WI38 (cell line): ENCODE results near the gene INTS14.

ENCODE experiments used
- H3K4me3 ChIP-seq: 2 replicates; pipeline ENCODE4 v1.5.1; 2011; ENCODE audit warnings: low read depth, mild to moderate bottlenecking, control low read depth, low read length
- TF ChIP-seq, protein P1 (sequence below): IDR thresholded peaks from 2 replicates; pipeline ENCODE4 v1.5.1; 2012; ENCODE audit warnings: low read depth, mild to moderate bottlenecking, control low read depth, low read length

The INTS14 gene

DNA sequence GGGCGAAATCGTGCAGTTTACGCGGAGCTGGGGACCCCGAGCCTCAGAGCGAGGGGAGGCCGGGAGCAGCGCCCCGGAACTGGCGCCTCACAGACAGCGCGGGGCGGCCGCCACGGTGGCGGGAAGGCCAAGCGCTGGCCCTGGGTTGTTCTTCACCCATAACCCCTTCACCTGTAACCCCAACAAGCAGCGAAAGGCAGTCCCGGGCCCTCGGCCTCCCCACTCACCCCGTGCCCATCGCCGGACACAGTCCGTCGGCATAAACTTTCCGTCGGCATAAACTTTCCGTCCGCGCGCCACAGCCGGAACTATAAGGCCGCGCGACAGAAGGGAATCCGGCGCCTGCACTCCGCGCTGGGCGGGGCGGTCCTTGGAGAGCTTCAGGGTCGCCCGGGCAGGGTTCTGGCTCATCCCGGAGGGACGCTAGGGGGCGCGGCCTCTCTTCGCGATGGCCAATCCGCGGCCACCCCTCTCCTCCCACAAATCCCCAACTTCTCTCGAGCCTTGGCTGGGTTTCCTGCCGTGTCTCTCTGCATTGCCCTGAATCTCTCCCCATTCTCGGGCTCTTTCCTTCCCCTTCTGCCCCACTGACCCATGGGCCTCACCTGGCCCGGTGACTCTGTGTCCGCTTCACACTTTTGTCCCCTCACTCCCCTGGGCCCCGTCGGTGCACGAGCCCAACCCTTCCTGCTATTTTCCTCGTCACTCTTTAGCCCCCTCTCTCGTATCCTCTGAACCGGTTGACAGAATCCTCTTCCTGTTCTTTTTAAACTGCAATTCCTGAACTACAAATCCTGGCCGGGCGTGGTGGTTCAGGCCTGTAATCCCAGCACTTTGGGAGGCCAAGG is at the start of gene INTS14:
INTS14 (minus strand) TSS at position 261 of the 848 bp plus-strand sequence. CDS start 3,751 bp downstream, outside the sequence.
- H3K4me3 ChIP-seq, result peak within 1 kb of the TSS; percentile 88
- TF ChIP-seq, protein P1, sequence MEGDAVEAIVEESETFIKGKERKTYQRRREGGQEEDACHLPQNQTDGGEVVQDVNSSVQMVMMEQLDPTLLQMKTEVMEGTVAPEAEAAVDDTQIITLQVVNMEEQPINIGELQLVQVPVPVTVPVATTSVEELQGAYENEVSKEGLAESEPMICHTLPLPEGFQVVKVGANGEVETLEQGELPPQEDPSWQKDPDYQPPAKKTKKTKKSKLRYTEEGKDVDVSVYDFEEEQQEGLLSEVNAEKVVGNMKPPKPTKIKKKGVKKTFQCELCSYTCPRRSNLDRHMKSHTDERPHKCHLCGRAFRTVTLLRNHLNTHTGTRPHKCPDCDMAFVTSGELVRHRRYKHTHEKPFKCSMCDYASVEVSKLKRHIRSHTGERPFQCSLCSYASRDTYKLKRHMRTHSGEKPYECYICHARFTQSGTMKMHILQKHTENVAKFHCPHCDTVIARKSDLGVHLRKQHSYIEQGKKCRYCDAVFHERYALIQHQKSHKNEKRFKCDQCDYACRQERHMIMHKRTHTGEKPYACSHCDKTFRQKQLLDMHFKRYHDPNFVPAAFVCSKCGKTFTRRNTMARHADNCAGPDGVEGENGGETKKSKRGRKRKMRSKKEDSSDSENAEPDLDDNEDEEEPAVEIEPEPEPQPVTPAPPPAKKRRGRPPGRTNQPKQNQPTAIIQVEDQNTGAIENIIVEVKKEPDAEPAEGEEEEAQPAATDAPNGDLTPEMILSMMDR, result 0 out of 2 replicates have a peak, but pooled peaks have one; percentile 11

DNA sequence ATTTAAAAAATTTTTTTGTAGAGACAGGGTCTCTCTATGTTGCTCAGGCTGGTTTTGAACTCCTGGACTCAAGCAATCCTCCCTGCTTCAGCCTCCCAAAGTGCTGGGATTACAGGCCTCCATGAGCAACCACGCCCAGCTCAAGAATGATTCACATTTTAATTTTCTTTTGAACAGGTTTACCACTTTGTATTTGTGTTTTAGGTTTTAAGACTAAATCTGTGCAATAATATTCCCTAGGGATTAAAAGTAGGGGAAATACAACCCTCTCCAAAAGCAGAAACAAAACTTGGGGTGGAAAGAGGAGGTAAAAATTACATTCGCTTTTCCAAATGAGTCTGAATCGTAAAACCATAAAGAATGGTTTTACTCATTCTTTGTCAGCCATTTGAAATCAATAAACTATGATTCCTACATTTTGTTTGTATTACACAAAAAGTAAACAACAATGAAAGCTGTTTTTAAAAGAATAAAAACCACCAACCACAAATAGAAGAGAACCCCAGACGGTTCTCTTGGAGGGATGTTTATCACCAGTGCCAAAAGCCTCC is 48.6 kb upstream of the INTS14 start:
- TF ChIP-seq, protein P1, result no peak
- H3K4me3 ChIP-seq, result no peak overlapping the region

DNA sequence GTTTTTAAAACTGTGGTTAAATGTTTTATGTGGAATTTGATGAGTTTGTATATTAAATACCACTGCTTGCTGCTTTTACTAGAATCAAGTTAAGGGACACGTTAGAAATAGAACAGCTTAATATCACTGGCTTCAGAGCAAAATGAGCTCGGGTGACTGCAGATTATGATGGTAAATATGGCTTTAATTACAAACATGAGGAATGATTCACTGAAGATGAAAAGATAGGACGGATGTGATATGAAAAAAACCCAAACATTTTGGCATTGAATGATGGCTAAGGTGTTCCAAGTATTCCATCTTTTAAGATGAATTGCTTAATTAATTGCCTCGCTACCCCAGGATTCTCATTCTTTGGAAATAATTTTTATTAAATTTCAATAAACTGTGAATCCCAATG is 44.5 kb upstream of the INTS14 start:
- H3K4me3 ChIP-seq, result no peak overlapping the region
- TF ChIP-seq, protein P1, result no peak

DNA sequence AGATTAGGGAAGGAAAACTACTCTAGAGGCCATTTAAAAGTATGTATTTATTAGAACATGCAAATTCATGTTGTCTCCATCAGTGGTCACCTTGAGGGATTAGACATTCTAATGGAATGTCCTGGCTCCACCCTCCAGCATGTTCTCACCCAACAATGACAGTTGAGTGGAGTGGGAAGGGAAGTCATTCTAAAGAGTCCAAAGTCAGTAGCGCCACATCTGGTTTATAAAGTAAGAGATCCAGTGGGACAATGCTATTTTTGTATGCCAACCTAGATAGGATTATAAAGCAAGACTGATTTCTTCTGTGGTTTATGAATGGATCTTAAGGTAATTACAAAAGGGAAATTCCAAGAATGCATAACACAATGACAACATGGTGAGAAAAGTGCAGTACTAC is 44.1 kb upstream of the INTS14 start:
- no peak overlapping the region for H3K4me3 ChIP-seq
- TF ChIP-seq, protein P1, result no peak

DNA sequence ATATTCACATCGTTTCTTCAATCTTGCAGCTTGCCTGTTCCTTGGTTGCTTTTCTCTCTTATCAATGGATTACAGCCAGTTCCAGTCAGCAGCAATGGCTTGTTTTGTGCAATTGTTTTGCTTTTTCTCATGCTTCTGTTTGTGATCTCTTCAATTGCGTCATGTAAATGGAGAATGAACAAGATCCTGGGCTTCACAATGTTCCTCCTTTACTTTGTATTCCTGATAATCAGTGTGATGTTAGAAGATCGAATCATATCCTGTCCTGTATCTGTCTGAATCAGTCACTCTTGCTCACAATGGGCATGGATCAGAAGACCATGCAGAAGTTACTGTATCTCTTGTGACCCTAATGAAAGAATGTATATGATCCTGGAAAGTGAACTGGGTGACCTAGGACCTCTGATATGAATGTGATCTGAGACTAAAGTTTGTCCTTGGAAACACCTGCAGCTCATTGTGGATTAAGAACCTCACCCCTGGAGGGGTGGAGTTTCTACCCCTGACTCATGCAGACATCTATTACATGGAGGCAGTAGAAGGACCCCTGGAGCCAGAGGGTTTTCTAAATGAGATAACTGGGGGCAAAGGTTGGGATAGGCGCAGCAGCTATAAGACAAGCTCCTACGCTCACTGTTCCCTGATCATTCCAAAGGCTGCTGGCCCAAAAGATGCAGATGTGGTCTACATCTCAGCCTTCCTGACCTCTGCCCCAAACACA is 43.0 kb upstream of the INTS14 start:
- TF ChIP-seq, protein P1, result no peak
- H3K4me3 ChIP-seq, result no peak overlapping the region

DNA sequence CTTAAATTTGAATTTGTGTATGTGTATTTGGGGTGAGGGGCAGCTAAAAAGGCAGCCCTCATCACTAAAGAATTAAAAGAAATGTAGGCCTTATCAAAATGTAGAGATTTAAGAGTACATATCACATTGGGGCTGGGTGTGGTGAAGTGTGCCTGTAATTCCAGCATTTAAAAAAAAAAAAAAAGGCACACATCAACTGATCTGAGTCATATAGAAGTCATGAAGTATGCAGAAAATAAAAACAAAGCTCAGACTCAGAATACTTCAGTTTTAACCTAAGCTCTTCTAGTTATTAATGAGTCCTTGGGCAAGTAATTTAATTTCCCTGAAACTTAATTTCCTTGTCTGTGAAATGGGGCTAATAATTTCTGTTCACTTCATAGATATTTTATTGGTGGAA is 42.4 kb upstream of the INTS14 start:
- TF ChIP-seq, protein P1, result no peak

More for the DNA sequence above, 42.4 kb upstream of the INTS14 start:
- no peak overlapping the region for H3K4me3 ChIP-seq
